HEK293 (cell line): ENCODE measurements around the gene OBSCN.

Experiments
- CTCF ChIA-PET: fragments of 350-600 bp; formaldehyde crosslinking; extraction: SDS; loops from one replicate; lab custom pipeline; 2021; ENCODE audit warnings: antibody characterized with exemption; lab: Yijun Ruan, JAX
- POLR2A ChIA-PET: fragments of 300-600 bp; formaldehyde crosslinking; extraction: SDS; loops from one replicate; lab custom pipeline; 2020; ENCODE audit warnings: antibody characterized with exemption, inconsistent platforms; lab: Yijun Ruan, JAX
- H3K27ac ChIP-seq: fragments of 200-500 bp; sonication (Bioruptor generic); 2 replicates; pipeline ENCODE4 v1.5.1; 2014; ENCODE audit warnings: low read depth, low read length, control low read depth, inconsistent platforms; ENCODE audit errors: extremely low read depth
- H3K36me3 ChIP-seq, 2 experiments: fragments of 200-500 bp in 1 of 2; sonication (Bioruptor generic) in 1 of 2; 1 replicate in 1 of 2; 2 replicates in 1 of 2; pipeline ENCODE4 v1.5.1; 2014 to 2017; ENCODE audit warnings: inconsistent platforms in 2 of 2, low read length in 2 of 2; ENCODE audit not compliant: control insufficient read depth in 2 of 2, insufficient read depth in 1 of 2
- H3K4me1 ChIP-seq: fragments of 200-500 bp; sonication (Bioruptor generic); 2 replicates; pipeline ENCODE4 v1.5.1; 2014; ENCODE audit warnings: mild to moderate bottlenecking, low read length, inconsistent platforms; ENCODE audit not compliant: control insufficient read depth, insufficient read depth
- H3K4me3 ChIP-seq: 2 replicates; pipeline ENCODE4 v1.5.1; 2011; ENCODE audit warnings: low read depth, mild to moderate bottlenecking, control low read depth, low read length, moderate library complexity
- H3K9me3 ChIP-seq: fragments of 200-500 bp; sonication (Bioruptor generic); 2 replicates; pipeline ENCODE4 v1.5.1; 2014; ENCODE audit warnings: low read depth, low read length, inconsistent platforms; ENCODE audit not compliant: control insufficient read depth, insufficient read depth
- AEBP2 ChIP-seq: fragments of 450-650 bp; formaldehyde crosslinking; IDR thresholded peaks from 2 replicates; pipeline ENCODE4 v1.5.1; 2016; ENCODE audit warnings: missing biosample characterization, missing genetic modification characterization, borderline replicate concordance
- BCL11B ChIP-seq: fragments of 450-650 bp; formaldehyde crosslinking; IDR thresholded peaks from 2 replicates; pipeline ENCODE4 v1.5.1; 2016; ENCODE audit warnings: low read depth, missing biosample characterization, missing genetic modification characterization
- ELK4 ChIP-seq: IDR thresholded peaks from 2 replicates; pipeline ENCODE4 v1.6.1; 2011; ENCODE audit warnings: mild to moderate bottlenecking, low read depth, low read length, borderline replicate concordance
- GFI1B ChIP-seq: fragments of 450-650 bp; formaldehyde crosslinking; IDR thresholded peaks from 2 replicates; pipeline ENCODE4 v1.5.1; 2016; ENCODE audit warnings: missing biosample characterization, missing genetic modification characterization
- GLIS1 ChIP-seq: fragments of 450-650 bp; formaldehyde crosslinking; IDR thresholded peaks from 2 replicates; pipeline ENCODE4 v1.5.1; 2016; ENCODE audit warnings: missing biosample characterization, missing genetic modification characterization
- TCF7L2 ChIP-seq: IDR thresholded peaks from 2 replicates; pipeline ENCODE4 v1.6.1; 2011; ENCODE audit warnings: low read depth, mild to moderate bottlenecking, inconsistent platforms, low read length, moderate library complexity, borderline replicate concordance
- ZBTB1 ChIP-seq: fragments of 450-650 bp; formaldehyde crosslinking; IDR thresholded peaks from 2 replicates; pipeline ENCODE4 v1.5.1; 2016; ENCODE audit warnings: missing biosample characterization, missing genetic modification characterization
- ZBTB11 ChIP-seq: fragments of 450-650 bp; formaldehyde crosslinking; conservative IDR thresholded peaks from 2 replicates; pipeline ENCODE4 v1.5.1; 2016; ENCODE audit warnings: low read depth, missing biosample characterization, missing genetic modification characterization
- ZBTB21 ChIP-seq: fragments of 450-650 bp; formaldehyde crosslinking; IDR thresholded peaks from 2 replicates; pipeline ENCODE4 v1.5.1; 2017; ENCODE audit warnings: missing biosample characterization, missing genetic modification characterization
- ZBTB26 ChIP-seq: fragments of 450-650 bp; formaldehyde crosslinking; optimal IDR thresholded peaks from 2 replicates; pipeline ENCODE3; 2016; ENCODE audit warnings: missing biosample characterization, mild to moderate bottlenecking, missing genetic modification characterization
- ZBTB48 ChIP-seq: fragments of 450-650 bp; formaldehyde crosslinking; IDR thresholded peaks from 2 replicates; pipeline ENCODE4 v1.5.1; 2016; ENCODE audit warnings: missing biosample characterization, missing genetic modification characterization
- ZFHX2 ChIP-seq: fragments of 450-650 bp; formaldehyde crosslinking; conservative IDR thresholded peaks from 2 replicates; pipeline ENCODE4 v1.5.1; 2016; ENCODE audit warnings: missing biosample characterization, missing genetic modification characterization
- ZFP3 ChIP-seq: fragments of 450-650 bp; formaldehyde crosslinking; IDR thresholded peaks from 2 replicates; pipeline ENCODE4 v1.5.1; 2016; ENCODE audit warnings: low read depth, missing biosample characterization, missing genetic modification characterization
- ZIC2 ChIP-seq: fragments of 450-650 bp; formaldehyde crosslinking; IDR thresholded peaks from 2 replicates; pipeline ENCODE4 v1.5.1; 2016; ENCODE audit warnings: missing biosample characterization, missing genetic modification characterization
- ZNF138 ChIP-seq: fragments of 450-650 bp; formaldehyde crosslinking; IDR thresholded peaks from 2 replicates; pipeline ENCODE4 v1.5.1; 2016; ENCODE audit warnings: missing biosample characterization, missing genetic modification characterization, borderline replicate concordance
- ZNF140 ChIP-seq: fragments of 450-650 bp; formaldehyde crosslinking; IDR thresholded peaks from 2 replicates; pipeline ENCODE4 v1.5.1; 2016; ENCODE audit warnings: missing biosample characterization, missing genetic modification characterization
- ZNF157 ChIP-seq: fragments of 450-650 bp; formaldehyde crosslinking; IDR thresholded peaks from 2 replicates; pipeline ENCODE4 v1.5.1; 2016; ENCODE audit warnings: missing biosample characterization, missing genetic modification characterization
- ZNF175 ChIP-seq: fragments of 450-650 bp; formaldehyde crosslinking; IDR thresholded peaks from 2 replicates; pipeline ENCODE4 v1.5.1; 2016; ENCODE audit warnings: missing biosample characterization, missing genetic modification characterization
- ZNF211 ChIP-seq: fragments of 450-650 bp; formaldehyde crosslinking; IDR thresholded peaks from 2 replicates; pipeline ENCODE4 v1.5.1; 2016; ENCODE audit warnings: low read depth, missing biosample characterization, missing genetic modification characterization
- ZNF324 ChIP-seq: fragments of 450-650 bp; formaldehyde crosslinking; IDR thresholded peaks from 2 replicates; pipeline ENCODE4 v1.5.1; 2016; ENCODE audit warnings: missing biosample characterization, missing genetic modification characterization
- ZNF354C ChIP-seq: fragments of 450-650 bp; formaldehyde crosslinking; IDR thresholded peaks from 2 replicates; pipeline ENCODE4 v1.5.1; 2016; ENCODE audit warnings: missing biosample characterization, missing genetic modification characterization, low read depth, borderline replicate concordance
- ZNF423 ChIP-seq: fragments of 450-650 bp; formaldehyde crosslinking; IDR thresholded peaks from 2 replicates; pipeline ENCODE4 v1.5.1; 2016; ENCODE audit warnings: missing biosample characterization, missing genetic modification characterization
- ZNF426 ChIP-seq: fragments of 450-650 bp; formaldehyde crosslinking; IDR thresholded peaks from 2 replicates; pipeline ENCODE4 v1.5.1; 2017; ENCODE audit warnings: missing biosample characterization, missing genetic modification characterization, mild to moderate bottlenecking, inconsistent platforms, moderate library complexity
- ZNF48 ChIP-seq: fragments of 450-650 bp; formaldehyde crosslinking; IDR thresholded peaks from 2 replicates; pipeline ENCODE4 v1.5.1; 2016; ENCODE audit warnings: missing biosample characterization, missing genetic modification characterization
- ZNF510 ChIP-seq: fragments of 450-650 bp; formaldehyde crosslinking; IDR thresholded peaks from 2 replicates; pipeline ENCODE4 v1.5.1; 2018; ENCODE audit warnings: mild to moderate bottlenecking, missing genetic modification characterization, missing biosample characterization; ENCODE audit not compliant: insufficient replicate concordance
- ZNF548 ChIP-seq: fragments of 450-650 bp; formaldehyde crosslinking; IDR thresholded peaks from 2 replicates; pipeline ENCODE4 v1.5.1; 2016; ENCODE audit warnings: missing biosample characterization, missing genetic modification characterization
- ZNF549 ChIP-seq: fragments of 450-650 bp; IDR thresholded peaks from 2 replicates; pipeline ENCODE4 v1.5.1; 2018; ENCODE audit warnings: missing biosample characterization, missing genetic modification characterization, mild to moderate bottlenecking, inconsistent platforms, moderate library complexity
- ZNF558 ChIP-seq: fragments of 450-650 bp; formaldehyde crosslinking; IDR thresholded peaks from 2 replicates; pipeline ENCODE4 v1.5.1; 2016; ENCODE audit warnings: missing biosample characterization, missing genetic modification characterization
- ZNF596 ChIP-seq: fragments of 450-650 bp; IDR thresholded peaks from 2 replicates; pipeline ENCODE4 v1.5.0; 2018; ENCODE audit warnings: missing biosample characterization, mild to moderate bottlenecking, missing genetic modification characterization, moderate library complexity
- ZNF600 ChIP-seq: fragments of 450-650 bp; formaldehyde crosslinking; IDR thresholded peaks from 2 replicates; pipeline ENCODE4 v1.5.1; 2016; ENCODE audit warnings: missing biosample characterization, missing genetic modification characterization
- ZNF776 ChIP-seq: fragments of 450-650 bp; formaldehyde crosslinking; IDR thresholded peaks from 2 replicates; pipeline ENCODE4 v1.5.0; 2017; ENCODE audit warnings: missing biosample characterization, missing genetic modification characterization, borderline replicate concordance
- ZXDB ChIP-seq: fragments of 450-650 bp; formaldehyde crosslinking; IDR thresholded peaks from 2 replicates; pipeline ENCODE4 v1.5.1; 2016; ENCODE audit warnings: missing biosample characterization, missing genetic modification characterization

The OBSCN gene

GRCh38 chr1:228397966-228398365 is 190.1 kb downstream of the OBSCN start:
- peaks cover 21 to 87% of the 10 kb centered on the region in 2 experiments; a peak in 2 of 3 replicates for H3K36me3 ChIP-seq
- CTCF ChIA-PET, result no interaction called here

GRCh38 chr1:228398741-228399461 is 191.1 kb downstream of the OBSCN start:
- Histone ChIP-seq H3K9me3 (no peaks in the 10 kb centered on the region), H3K36me3 (peaks cover 20 to 96% of the 10 kb centered on the region in 2 experiments; a peak in 2 of 3 replicates), H3K4me1 (no peaks in the 10 kb centered on the region; the same call in 1 of the 2 replicates), H3K27ac (no peak overlapping the region), H3K4me3 (no peak overlapping the region)
- TF ChIP-seq ZNF324 (tag by site-specific recombination), result no peak
- TF ChIP-seq ZBTB1 (tag by site-specific recombination), result no peak
- TF ChIP-seq BCL11B (tag by site-specific recombination), result no peak
- TF ChIP-seq ZNF510, result no peak
- no peak for TF ChIP-seq ELK4
- no peak for TF ChIP-seq ZFP3
- no peak for TF ChIP-seq ZXDB (tag by site-specific recombination)
- no peak for TF ChIP-seq GFI1B (tag by site-specific recombination)
- no peak for TF ChIP-seq ZNF776 (tag by site-specific recombination)
- TF ChIP-seq ZBTB26, result no peak
- no peak for TF ChIP-seq ZBTB48
- TF ChIP-seq ZNF596 (tag by site-specific recombination), result no peak
- TF ChIP-seq ZNF211 (tag by site-specific recombination), result no peak
- TF ChIP-seq AEBP2 (tag by site-specific recombination), result no peak
- TF ChIP-seq ZNF423 (tag by site-specific recombination), result no peak
- TF ChIP-seq ZNF157 (tag by site-specific recombination), result no peak
- no peak for TF ChIP-seq GLIS1 (tag by site-specific recombination)
- ChIA-PET CTCF (interaction anchor here (0.6 kb wide), 1 partner anchor 466 kb away, joined by 3 read pairs; no protein-coding TSS in a partner anchor), POLR2A (interaction anchor here (0.7 kb wide), 1 partner anchor 131 kb away, joined by 4 read pairs; no protein-coding TSS in a partner anchor)

More at GRCh38 chr1:228397966-228398365, 190.1 kb downstream of the OBSCN start:
- no peaks in the 10 kb centered on the region for H3K9me3 ChIP-seq
- POLR2A ChIA-PET, result interaction anchor here (1.0 kb wide), 1 partner anchor 8 kb away, joined by 4 read pairs; the partner anchor contains the start of gene TRIM11
- no peak for TF ChIP-seq ZNF600 (tag by site-specific recombination)
- TF ChIP-seq ZFHX2 (tag by site-specific recombination), result no peak
- TF ChIP-seq ZNF140, result no peak
- TF ChIP-seq ZBTB11 (tag by site-specific recombination), result no peak
- no peak for TF ChIP-seq ZNF354C (tag by site-specific recombination)
- TF ChIP-seq ZNF48 (tag by site-specific recombination), result no peak
- TF ChIP-seq ZNF175 (tag by site-specific recombination), result no peak
- no peak for TF ChIP-seq TCF7L2
- no peak for TF ChIP-seq ZNF548 (tag by site-specific recombination)
- TF ChIP-seq ZNF549 (tag by site-specific recombination), result no peak
- no peak for TF ChIP-seq ZNF558 (tag by site-specific recombination)
- no peak for TF ChIP-seq ZIC2 (tag by site-specific recombination)
- TF ChIP-seq ZBTB21, result no peak
- no peak for TF ChIP-seq ZNF138 (tag by site-specific recombination)
- no peak for TF ChIP-seq ZNF426 (tag by site-specific recombination)
- no peak overlapping the region for H3K27ac ChIP-seq
- no peak overlapping the region for H3K4me3 ChIP-seq
- no peaks in the 10 kb centered on the region; the same call in 1 of the 2 replicates for H3K4me1 ChIP-seq
